Hematopoietic multipotent progenitor cell treated with erythropoietin and hydrocortisone succinate and interleukin-3 and kit ligand, for 6 days (in vitro differentiated cells): Measurements from ENCODE around the gene MATK.

Source experiments
- DNase-seq: peaks from one replicate; pipeline ENCODE4 v3.0.0-alpha.2; 2015

Gene MATK

DNA sequence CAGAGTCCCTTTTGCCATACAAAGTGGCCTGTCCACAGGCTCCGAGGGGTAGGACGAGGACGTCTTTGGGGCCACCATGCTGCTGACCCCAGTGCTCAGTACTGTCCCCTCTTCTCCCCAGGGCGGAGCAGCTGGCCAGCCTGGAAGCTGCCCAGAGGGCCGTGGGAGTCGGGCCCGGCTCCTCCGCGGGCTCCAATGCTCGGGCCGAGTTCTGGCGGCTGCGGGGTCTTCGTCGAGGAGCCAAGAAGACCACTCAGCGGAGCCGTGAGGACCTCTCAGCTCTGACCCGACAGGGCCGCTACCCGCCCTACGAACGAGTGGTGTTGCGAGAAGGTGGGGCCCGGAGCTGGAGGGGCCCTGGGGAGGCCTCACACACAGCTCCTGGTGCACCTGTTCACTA is 45.8 kb downstream of the MATK start:
- no peak for DNase-seq

DNA sequence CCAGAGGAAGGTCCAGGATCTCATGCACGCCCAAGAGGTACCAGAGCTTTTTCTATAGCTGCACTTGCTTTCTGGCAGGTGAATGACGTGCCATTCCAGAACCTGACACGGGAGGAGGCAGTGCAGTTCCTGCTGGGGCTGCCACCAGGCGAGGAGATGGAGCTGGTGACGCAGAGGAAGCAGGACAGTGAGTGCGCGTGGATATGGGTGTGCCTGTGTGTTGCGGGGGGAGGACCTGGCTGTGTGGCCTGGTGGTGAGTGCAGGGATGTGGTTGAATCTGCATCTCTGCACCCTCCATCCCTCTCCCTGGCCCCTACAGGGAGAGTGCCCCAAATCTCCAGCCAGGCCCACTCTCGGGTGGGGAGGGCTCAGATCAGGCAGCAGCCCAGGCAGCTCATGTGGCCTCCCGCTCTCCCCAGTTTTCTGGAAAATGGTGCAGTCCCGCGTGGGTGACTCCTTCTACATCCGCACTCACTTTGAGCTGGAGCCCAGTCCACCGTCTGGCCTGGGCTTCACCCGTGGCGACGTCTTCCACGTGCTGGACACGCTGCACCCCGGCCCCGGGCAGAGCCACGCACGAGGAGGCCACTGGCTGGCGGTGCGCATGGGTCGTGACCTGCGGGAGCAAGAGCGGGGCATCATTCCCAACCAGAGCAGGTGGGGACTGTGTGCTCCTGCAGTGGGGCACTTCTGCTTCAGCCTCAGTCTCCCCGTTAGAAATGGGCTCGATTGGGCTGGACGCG is 47.5 kb downstream of the MATK start:
- DNase-seq: no peak

DNA sequence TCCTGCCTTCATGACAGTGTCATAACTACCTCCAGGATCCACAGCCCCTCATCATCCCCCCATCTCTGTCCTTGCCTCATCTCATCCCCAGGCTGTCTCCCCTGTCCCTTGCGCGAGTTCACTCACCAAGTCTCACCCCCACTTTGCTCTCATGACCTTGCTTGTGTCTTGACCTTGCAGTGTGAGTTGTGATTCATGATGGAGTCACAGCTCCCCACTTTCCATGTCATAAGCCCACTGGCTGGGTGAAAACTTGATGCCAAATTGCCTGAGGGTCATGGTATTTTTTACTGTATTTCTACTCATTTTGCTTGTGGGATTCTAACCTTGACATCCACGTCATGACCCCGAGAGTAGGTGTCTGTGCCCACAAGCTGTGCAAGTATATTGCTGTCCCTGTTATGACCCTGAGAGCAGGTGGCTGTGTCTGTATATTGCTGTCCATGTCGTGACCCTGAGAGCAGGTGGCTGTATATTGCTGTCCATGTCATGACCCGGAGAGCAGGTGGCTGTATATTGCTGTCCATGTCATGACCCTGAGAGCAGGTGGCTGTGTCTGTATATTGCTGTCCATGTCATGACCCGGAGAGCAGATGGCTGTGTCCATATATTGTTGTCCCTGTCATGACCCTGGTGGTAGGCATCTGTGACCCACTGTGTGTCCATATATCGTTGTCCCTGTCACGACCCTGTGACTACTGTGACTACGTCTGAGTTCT is 48.5 kb downstream of the MATK start:
- DNase-seq: no peak

GRCh38 chr19:3736106-3736724 is 50.0 kb downstream of the MATK start:
- DNase-seq: no peak

GRCh38 chr19:3734310-3734600 is 51.9 kb downstream of the MATK start:
- DNase-seq: no peak

- no peak for DNase-seq
Measured at GRCh38 chr19:3733549-3734309, 52.5 kb downstream of the MATK start.

- no peak for DNase-seq
Measured at GRCh38 chr19:3732108-3732507, 54.1 kb downstream of the MATK start.

- no peak for DNase-seq
Measured at GRCh38 chr19:3730457-3730958, 55.7 kb downstream of the MATK start.
